Fibroblast of lung (primary cell): ENCODE results near the gene HYAL2. TPM values are rescaled to one million over a fixed set of nuclear protein-coding genes. Genes with fewer than 3 reads are reported as not detected.

Experiments
- DNase-seq, 2 donors: peaks; one replicate each; pipeline versions ENCODE4 v3.0.0 to v3.0.0-alpha.2; 2010; ENCODE audit warnings: low read depth in 2 of 2
- H2AFZ ChIP-seq: 2 replicates; pipeline ENCODE4 v1.5.1; 2012; ENCODE audit warnings: low read length, control low read depth, inconsistent platforms
- H3K27ac ChIP-seq: 2 replicates; pipeline ENCODE4 v1.5.1; 2011; ENCODE audit warnings: low read length, control low read depth; ENCODE audit not compliant: insufficient read depth
- H3K27me3 ChIP-seq: 2 replicates; pipeline ENCODE4 v1.5.1; 2011; ENCODE audit warnings: mild to moderate bottlenecking, low read length; ENCODE audit not compliant: control insufficient read depth, insufficient read depth
- H3K36me3 ChIP-seq: 2 replicates; pipeline ENCODE4 v1.5.1; 2011; ENCODE audit warnings: low read length; ENCODE audit not compliant: control insufficient read depth, insufficient read depth
- H3K4me1 ChIP-seq: 2 replicates; pipeline ENCODE4 v1.5.1; 2011; ENCODE audit warnings: low read length; ENCODE audit not compliant: control insufficient read depth, insufficient read depth; ENCODE audit errors: extremely low read depth
- H3K4me2 ChIP-seq: 2 replicates; pipeline ENCODE4 v1.5.1; 2011; ENCODE audit warnings: low read length, control low read depth; ENCODE audit not compliant: insufficient read depth; ENCODE audit errors: extremely low read depth
- H3K4me3 ChIP-seq, 4 experiments: fragments of 200-600 bp in 1 of 4; sonication (generic) in 1 of 4; replicated peaks in 1 of 4; 2 replicates each; pipeline ENCODE4 v1.5.1; 2011 to 2016; ENCODE audit warnings: low read length in 4 of 4, low read depth in 3 of 4, mild to moderate bottlenecking in 3 of 4, control low read depth in 2 of 4, inconsistent platforms in 1 of 4, mixed read lengths in 1 of 4; ENCODE audit not compliant: insufficient read depth in 1 of 4; ENCODE audit errors: control extremely low read depth in 1 of 4
- H3K79me2 ChIP-seq: 2 replicates; pipeline ENCODE4 v1.5.1; 2012; ENCODE audit warnings: mild to moderate bottlenecking, low read length, inconsistent platforms; ENCODE audit not compliant: control insufficient read depth, insufficient read depth
- H3K9ac ChIP-seq: 2 replicates; pipeline ENCODE4 v1.5.1; 2011; ENCODE audit warnings: mild to moderate bottlenecking, low read length, control low read depth; ENCODE audit not compliant: insufficient read depth
- H3K9me3 ChIP-seq: 2 replicates; pipeline ENCODE4 v1.5.1; 2012; ENCODE audit warnings: low read depth, low read length; ENCODE audit not compliant: control insufficient read depth, insufficient read depth
- H4K20me1 ChIP-seq: 2 replicates; pipeline ENCODE4 v1.5.1; 2011; ENCODE audit warnings: low read length; ENCODE audit not compliant: control insufficient read depth, insufficient read depth; ENCODE audit errors: extremely low read depth
- CTCF ChIP-seq, 2 donors: IDR thresholded peaks in 1 of 2; conservative IDR thresholded peaks in 1 of 2; 1 replicate in 1 of 2; 2 replicates in 1 of 2; pipeline ENCODE4 v1.5.1; 2011 to 2012; ENCODE audit warnings: low read length in 2 of 2, control low read depth in 1 of 2, inconsistent platforms in 1 of 2, low read depth in 1 of 2, mild to moderate bottlenecking in 1 of 2
- EZH2 ChIP-seq: IDR thresholded peaks from 2 replicates; pipeline ENCODE4 v1.5.1; 2012; ENCODE audit warnings: low read length, control low read depth, mild to moderate bottlenecking; ENCODE audit errors: missing control alignments
- polyA plus RNA-seq, 2 donors: library from polyadenylated mRNA; depleted of rRNA in 1 of 2; stranded (reverse) in 1 of 2; unstranded in 1 of 2; fragments of >200 nt; gene quantifications; 2 replicates each; pipeline ENCODE4 v1.2.1, GENCODE V29; 2011 to 2012; ENCODE audit warnings: missing spikeins in 1 of 2
- total RNA-seq: library from RNA; depleted of rRNA; stranded (reverse); fragments of >200 nt; gene quantifications from 2 replicates; pipeline ENCODE4 v1.2.1, GENCODE V29; 2014

HYAL2 gene
- total and polyA plus RNA-seq, 2 donors (not counting 1 experiment from before 2014, with no cell fraction given): 35.1 to 52.5 TPM

- no peak overlapping the region for H3K9ac ChIP-seq
- no peaks in the 10 kb centered on the region for H3K27me3 ChIP-seq
- TF ChIP-seq EZH2: no peak
- TF ChIP-seq CTCF (conservative IDR thresholded peaks at IDR 0.05 in 1 of 2, IDR thresholded peaks at IDR 0.05 in 1 of 2; ENCODE audit: low read depth in 1 of 2, low read length in 2 of 2): no peak
- H3K27ac ChIP-seq: no peak overlapping the region
- H3K79me2 ChIP-seq: peaks cover 23% of the 10 kb centered on the region
- peaks cover 18% of the 10 kb centered on the region for H3K36me3 ChIP-seq
- H3K4me1 ChIP-seq: peaks cover 5% of the 10 kb centered on the region
- H3K4me3 ChIP-seq: no peak overlapping the region
- no peaks in the 10 kb centered on the region for H4K20me1 ChIP-seq
- no peak for DNase-seq
- H3K9me3 ChIP-seq: no peaks in the 10 kb centered on the region
- H2AFZ ChIP-seq: no peak overlapping the region
- no peak overlapping the region for H3K4me2 ChIP-seq
These were observed 5.2 kb downstream of the HYAL2 start for GRCh38 chr3:50317300-50317699.

GRCh38 chr3:50316657-50317242 lies 5.8 kb downstream of the HYAL2 start:
- Histone ChIP-seq H3K27me3 (no peaks in the 10 kb centered on the region), H3K79me2 (peaks cover 23% of the 10 kb centered on the region), H3K4me1 (peaks cover 5% of the 10 kb centered on the region), H3K36me3 (peaks cover 18% of the 10 kb centered on the region), H3K4me3 (no peak overlapping the region), H3K9ac (no peak overlapping the region), H3K4me2 (no peak overlapping the region), H3K9me3 (no peaks in the 10 kb centered on the region), H4K20me1 (no peaks in the 10 kb centered on the region), H2AFZ (no peak overlapping the region), H3K27ac (no peak overlapping the region)
- peak in 1 of 2 donors; percentile 79 for DNase-seq
- TF ChIP-seq EZH2 (no peak), CTCF (conservative IDR thresholded peaks at IDR 0.05 in 1 of 2, IDR thresholded peaks at IDR 0.05 in 1 of 2; ENCODE audit: low read depth in 1 of 2, low read length in 2 of 2) (no peak)

- H3K27me3 ChIP-seq: no peaks in the 10 kb centered on the region
- no peak overlapping the region for H3K4me2 ChIP-seq
- no peak overlapping the region for H3K4me3 ChIP-seq
- no peaks in the 10 kb centered on the region for H3K9me3 ChIP-seq
- H2AFZ ChIP-seq: no peak overlapping the region
- peaks cover 18% of the 10 kb centered on the region for H3K36me3 ChIP-seq
- no peak for DNase-seq
- no peaks in the 10 kb centered on the region for H4K20me1 ChIP-seq
- no peak overlapping the region for H3K9ac ChIP-seq
- H3K27ac ChIP-seq: no peak overlapping the region
- H3K79me2 ChIP-seq: peaks cover 15% of the 10 kb centered on the region
- no peak for TF ChIP-seq EZH2
- TF ChIP-seq CTCF (conservative IDR thresholded peaks at IDR 0.05 in 1 of 2, IDR thresholded peaks at IDR 0.05 in 1 of 2; ENCODE audit: low read depth in 1 of 2, low read length in 2 of 2): no peak
- peaks cover 2% of the 10 kb centered on the region for H3K4me1 ChIP-seq
These were observed 7.7 kb downstream of the HYAL2 start for GRCh38 chr3:50314816-50315215.
